CD4-positive, alpha-beta T cell treated with Interleukin-12 subunit alpha and Interleukin-12 subunit beta, for 1 hour (primary cell): ENCODE measurements around the gene PSMC2.
"Not testable (repeated sequence)": the region's sequence is repeated elsewhere in the genome, so short reads cannot be mapped to it uniquely, and the experiment has no call there.

Source experiments
- DNase-seq: peaks from one replicate; pipeline ENCODE4 v3.0.0-alpha.2; 2020

The PSMC2 gene

GRCh38 chr7:103379270-103379975 lies 32.0 kb downstream of the PSMC2 start:
- no peak for DNase-seq

GRCh38 chr7:103380395-103381191 lies 33.1 kb downstream of the PSMC2 start:
- no peak for DNase-seq

GRCh38 chr7:103381280-103382031 lies 34.0 kb downstream of the PSMC2 start:
- no peak for DNase-seq

- no peak for DNase-seq
Measured at GRCh38 chr7:103382032-103382402, 34.6 kb downstream of the PSMC2 start.

- no peak for DNase-seq
Measured at GRCh38 chr7:103387242-103387641, 39.8 kb downstream of the PSMC2 start.

- no peak for DNase-seq
Measured at GRCh38 chr7:103388469-103389140, 41.2 kb downstream of the PSMC2 start.

GRCh38 chr7:103389263-103389662 lies 41.8 kb downstream of the PSMC2 start:
- no peak for DNase-seq

GRCh38 chr7:103391150-103391549 lies 43.7 kb downstream of the PSMC2 start:
- no peak for DNase-seq

- DNase-seq = no peak
Measured at GRCh38 chr7:103391976-103392375, 44.5 kb downstream of the PSMC2 start.

GRCh38 chr7:103394566-103394965 lies 47.1 kb downstream of the PSMC2 start:
- no peak for DNase-seq

- no peak for DNase-seq
Measured at GRCh38 chr7:103395071-103395470, 47.6 kb downstream of the PSMC2 start.

GRCh38 chr7:103396471-103396870 lies 49.0 kb downstream of the PSMC2 start:
- DNase-seq = no peak

GRCh38 chr7:103398483-103399127 lies 51.2 kb downstream of the PSMC2 start:
- no peak for DNase-seq

GRCh38 chr7:103399687-103400086 lies 52.2 kb downstream of the PSMC2 start:
- not testable (repeated sequence) for DNase-seq

GRCh38 chr7:103405789-103406613 lies 58.6 kb downstream of the PSMC2 start:
- not testable (repeated sequence) for DNase-seq

- no peak for DNase-seq
Measured at GRCh38 chr7:103412151-103412550, 64.7 kb downstream of the PSMC2 start.

- DNase-seq = no peak
Measured at GRCh38 chr7:103413407-103413806, 66.0 kb downstream of the PSMC2 start.

GRCh38 chr7:103418241-103418640 lies 70.8 kb downstream of the PSMC2 start:
- DNase-seq = no peak
